Measurements from ENCODE around the gene LAMP5. TPM values are rescaled to one million over a fixed set of nuclear protein-coding genes. Genes with fewer than 3 reads are reported as not detected.

LAMP5 gene
- 0.80 TPM for total RNA-seq (ENCODE audit: unreplicated experiment)
- long read RNA-seq, partial matches to known transcripts, result 2 of 2 reads
- long read RNA-seq, other reads (novel, unspliced or antisense), result 0 of 2 reads

GRCh38 chr20:9514461-9515213, at the start of gene LAMP5:
LAMP5 (plus strand) TSS chr20:9514590; CDS start chr20:9514853, 263 bp downstream.
- H3K36me3 Mint-ChIP-seq (ENCODE audit: low read depth, unreplicated experiment), result no peaks in the 10 kb centered on the region
- no peak for TF ChIP-seq CTCF (IDR thresholded peaks at IDR 0.05; ENCODE audit: unreplicated experiment)
- H3K4me1 Mint-ChIP-seq (ENCODE audit: unreplicated experiment), result peaks cover 14% of the 10 kb centered on the region
- H3K9me3 Mint-ChIP-seq (ENCODE audit: unreplicated experiment), result no peaks in the 10 kb centered on the region
- H3K27ac Mint-ChIP-seq (ENCODE audit: unreplicated experiment), result no peak within 1 kb of the TSS
- DNase-seq (ENCODE audit: low spot score), result peak; percentile 73
- peak within 1 kb of the TSS; percentile 72 for H3K4me3 Mint-ChIP-seq (ENCODE audit: unreplicated experiment)
- no peaks in the 10 kb centered on the region for H3K27me3 Mint-ChIP-seq (ENCODE audit: unreplicated experiment)

- H3K4me1 Mint-ChIP-seq (ENCODE audit: unreplicated experiment), result no peaks in the 10 kb centered on the region
- no peak overlapping the region for H3K4me3 Mint-ChIP-seq (ENCODE audit: unreplicated experiment)
- no peaks in the 10 kb centered on the region for H3K27me3 Mint-ChIP-seq (ENCODE audit: unreplicated experiment)
- no peaks in the 10 kb centered on the region for H3K36me3 Mint-ChIP-seq (ENCODE audit: low read depth, unreplicated experiment)
- H3K9me3 Mint-ChIP-seq (ENCODE audit: unreplicated experiment), result peaks cover 4% of the 10 kb centered on the region
- peak; percentile 8 for DNase-seq (ENCODE audit: low spot score)
- TF ChIP-seq CTCF (IDR thresholded peaks at IDR 0.05; ENCODE audit: unreplicated experiment), result peak; percentile 80
- no peak overlapping the region for H3K27ac Mint-ChIP-seq (ENCODE audit: unreplicated experiment)
Observed at GRCh38 chr20:9467995-9468394, 46.4 kb upstream of the LAMP5 start.

GRCh38 chr20:9474835-9475415, 39.5 kb upstream of the LAMP5 start:
- no peaks in the 10 kb centered on the region for H3K36me3 Mint-ChIP-seq (ENCODE audit: low read depth, unreplicated experiment)
- no peak for TF ChIP-seq CTCF (IDR thresholded peaks at IDR 0.05; ENCODE audit: unreplicated experiment)
- no peaks in the 10 kb centered on the region for H3K9me3 Mint-ChIP-seq (ENCODE audit: unreplicated experiment)
- no peaks in the 10 kb centered on the region for H3K4me1 Mint-ChIP-seq (ENCODE audit: unreplicated experiment)
- H3K4me3 Mint-ChIP-seq (ENCODE audit: unreplicated experiment), result no peak overlapping the region
- no peak overlapping the region for H3K27ac Mint-ChIP-seq (ENCODE audit: unreplicated experiment)
- no peak for DNase-seq (ENCODE audit: low spot score)
- H3K27me3 Mint-ChIP-seq (ENCODE audit: unreplicated experiment), result no peaks in the 10 kb centered on the region

GRCh38 chr20:9475456-9475855, 38.9 kb upstream of the LAMP5 start:
- Mint-ChIP-seq H3K4me3 (ENCODE audit: unreplicated experiment) (no peak overlapping the region), H3K4me1 (ENCODE audit: unreplicated experiment) (no peaks in the 10 kb centered on the region), H3K36me3 (ENCODE audit: low read depth, unreplicated experiment) (no peaks in the 10 kb centered on the region), H3K27ac (ENCODE audit: unreplicated experiment) (no peak overlapping the region), H3K9me3 (ENCODE audit: unreplicated experiment) (no peaks in the 10 kb centered on the region), H3K27me3 (ENCODE audit: unreplicated experiment) (no peaks in the 10 kb centered on the region)
- TF ChIP-seq CTCF (IDR thresholded peaks at IDR 0.05; ENCODE audit: unreplicated experiment), result no peak
- no peak for DNase-seq (ENCODE audit: low spot score)

GRCh38 chr20:9476174-9476573, 38.2 kb upstream of the LAMP5 start:
- no peak for TF ChIP-seq CTCF (IDR thresholded peaks at IDR 0.05; ENCODE audit: unreplicated experiment)
- DNase-seq (ENCODE audit: low spot score), result no peak
- Mint-ChIP-seq H3K27ac (ENCODE audit: unreplicated experiment) (no peak overlapping the region), H3K4me3 (ENCODE audit: unreplicated experiment) (no peak overlapping the region), H3K9me3 (ENCODE audit: unreplicated experiment) (no peaks in the 10 kb centered on the region), H3K27me3 (ENCODE audit: unreplicated experiment) (no peaks in the 10 kb centered on the region), H3K36me3 (ENCODE audit: low read depth, unreplicated experiment) (no peaks in the 10 kb centered on the region), H3K4me1 (ENCODE audit: unreplicated experiment) (no peaks in the 10 kb centered on the region)
